DMS153 (cell line): ENCODE measurements around the gene PGS1.
A peak's percentile ranks its signal among the peaks of the same experiment; 100 is the strongest.

Experiments used
- DNase-seq: peaks from one replicate; lab custom pipeline; 2025; lab: John Stamatoyannopoulos, UW

The PGS1 gene

GRCh38 chr17:78346605-78347250, 31.7 kb upstream of the PGS1 start:
- DNase-seq, result no peak

DNA sequence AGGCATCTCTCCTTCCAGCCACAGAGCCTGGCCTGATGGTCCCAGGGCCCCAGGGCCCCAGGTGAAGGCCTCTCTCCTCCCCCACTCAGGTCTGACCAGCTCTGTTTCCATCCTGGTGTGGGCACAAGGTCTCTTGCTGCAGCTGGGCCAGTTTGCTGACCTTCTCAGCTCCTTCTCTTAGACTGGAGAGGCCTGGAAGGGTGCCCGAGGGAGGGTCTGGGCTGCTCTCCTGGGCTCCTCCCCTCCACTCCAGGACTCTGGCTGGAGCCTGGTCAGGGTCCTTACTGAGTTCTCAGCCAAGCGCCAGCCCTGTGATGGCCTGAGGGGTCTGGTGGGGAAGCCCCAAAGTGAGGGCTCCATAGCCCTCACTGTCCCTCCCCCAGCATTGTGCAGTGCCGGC, 31.0 kb upstream of the PGS1 start:
- no peak for DNase-seq

- DNase-seq, result no peak
These were observed 30.2 kb upstream of the PGS1 start for GRCh38 chr17:78348055-78348770.

- no peak for DNase-seq
These were observed 28.4 kb upstream of the PGS1 start for GRCh38 chr17:78349891-78350642.

- no peak for DNase-seq
These were observed 26.9 kb upstream of the PGS1 start for GRCh38 chr17:78351449-78352006.

GRCh38 chr17:78353834-78354233, 24.6 kb upstream of the PGS1 start:
- DNase-seq, result no peak

DNA sequence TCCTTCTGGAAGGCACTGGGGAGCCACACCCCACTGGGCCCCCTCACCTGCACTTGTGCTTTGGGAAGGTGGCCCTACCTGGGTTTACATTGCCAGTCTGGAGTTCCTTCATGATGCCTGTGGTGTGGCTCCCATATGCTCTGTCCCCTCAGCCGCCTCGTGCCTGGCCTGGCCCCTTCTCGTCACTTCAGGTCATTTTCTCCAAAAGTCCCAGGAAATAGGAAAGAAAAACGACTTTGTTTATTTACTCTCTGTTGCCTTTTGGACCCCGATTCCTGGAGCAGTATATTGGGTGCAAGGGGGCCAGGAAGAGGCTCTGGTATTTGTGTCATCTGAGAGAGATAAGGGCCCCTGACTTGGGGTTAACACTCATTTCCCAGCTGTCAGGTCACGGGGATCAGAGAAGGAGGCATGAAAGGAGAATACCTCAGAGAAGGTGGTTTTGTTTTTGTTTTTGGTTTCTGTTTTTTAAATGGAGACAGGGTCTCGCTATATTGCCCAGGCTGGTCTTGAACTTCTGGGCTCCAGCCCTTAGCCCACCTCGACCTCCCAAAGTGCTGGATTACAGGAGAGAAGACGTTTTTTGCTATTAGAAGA, 23.3 kb upstream of the PGS1 start:
- no peak for DNase-seq

GRCh38 chr17:78355701-78356100, 22.7 kb upstream of the PGS1 start:
- no peak for DNase-seq

- no peak for DNase-seq
These were observed 22.2 kb upstream of the PGS1 start for GRCh38 chr17:78356101-78356713.

- no peak for DNase-seq
These were observed 21.3 kb upstream of the PGS1 start for GRCh38 chr17:78357177-78357586.

DNA sequence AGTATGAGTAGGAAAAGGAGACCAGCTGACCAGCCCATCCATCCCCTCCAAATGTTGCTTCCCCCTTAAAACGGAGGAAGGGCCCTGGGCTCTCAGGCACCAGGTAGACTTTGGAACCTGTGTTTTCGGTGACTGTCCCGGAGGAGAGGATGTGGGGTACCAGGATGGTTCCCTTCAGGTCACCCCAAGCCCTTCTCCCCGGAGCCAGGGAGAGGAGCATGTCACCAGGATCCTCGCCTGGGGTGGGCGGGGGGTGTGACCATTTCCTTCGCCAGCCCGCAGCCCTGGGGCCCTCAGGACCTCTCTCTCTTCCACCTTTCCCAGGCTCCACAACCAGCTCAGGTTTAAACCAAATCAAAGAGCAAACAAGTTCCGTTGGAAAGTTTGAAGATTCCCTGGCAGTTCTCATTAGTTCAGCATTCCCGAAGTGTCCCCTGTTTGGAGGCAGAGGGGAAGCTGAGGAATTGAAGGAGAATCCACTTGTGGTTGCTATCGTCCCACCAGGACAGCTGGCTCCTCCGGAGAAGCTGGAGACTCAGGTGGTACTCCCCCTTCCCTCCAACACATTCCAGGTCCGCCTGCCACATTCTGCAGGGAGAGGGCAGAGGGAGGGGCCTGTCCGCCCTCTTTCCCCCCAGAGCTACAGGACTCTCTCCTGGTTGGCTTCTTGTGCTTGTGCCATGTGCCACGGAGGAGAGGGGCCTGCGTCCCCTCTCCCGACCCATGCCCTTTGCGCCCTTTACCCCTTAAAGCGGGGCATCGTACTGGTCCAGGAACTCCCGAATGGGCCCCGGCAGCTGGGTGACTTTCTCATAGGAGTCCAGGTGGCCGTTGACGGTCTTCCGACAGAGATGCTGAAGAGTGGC, 20.5 kb upstream of the PGS1 start:
- DNase-seq, result no peak

DNA sequence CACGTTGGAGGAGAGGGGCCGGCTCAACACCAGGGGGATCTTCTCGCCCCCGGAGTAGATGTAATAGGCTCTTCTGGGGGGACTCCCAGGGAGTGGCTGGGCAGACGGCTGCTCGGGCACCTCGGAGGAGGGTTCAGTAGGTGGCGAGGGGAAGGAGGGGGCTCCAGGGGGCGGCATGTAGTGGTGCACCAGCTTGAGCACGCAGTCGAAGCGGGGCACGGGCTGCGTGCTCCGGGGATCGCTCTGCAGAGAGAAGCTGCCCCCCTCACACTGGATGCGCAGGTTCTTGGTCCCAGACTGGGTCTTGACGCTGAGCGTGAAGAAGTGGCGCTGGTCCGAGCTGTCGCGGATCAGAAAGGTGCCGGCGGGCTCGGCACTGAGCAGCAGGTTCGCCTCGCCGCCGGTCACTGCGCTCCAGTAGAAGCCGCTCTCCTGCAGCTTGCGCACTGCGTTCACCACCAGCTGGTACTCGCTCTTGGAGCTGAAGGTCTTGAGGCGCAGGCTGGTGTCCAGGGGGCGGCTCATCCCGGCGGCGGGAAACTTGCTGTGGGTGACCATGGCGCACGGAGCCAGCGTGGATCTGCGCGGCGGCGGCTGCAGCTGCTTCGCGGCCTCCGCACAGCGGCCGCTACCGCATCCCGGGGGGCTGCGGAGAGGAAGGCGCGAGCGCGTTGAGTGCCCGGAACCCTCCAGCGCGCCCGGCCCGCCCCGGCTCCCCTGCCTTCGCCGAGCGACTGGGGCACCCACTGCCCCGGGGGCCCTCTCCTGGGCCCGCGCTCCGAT, 19.7 kb upstream of the PGS1 start:
- DNase-seq, result no peak

GRCh38 chr17:78359321-78359996, 19.0 kb upstream of the PGS1 start:
- no peak for DNase-seq

DNA sequence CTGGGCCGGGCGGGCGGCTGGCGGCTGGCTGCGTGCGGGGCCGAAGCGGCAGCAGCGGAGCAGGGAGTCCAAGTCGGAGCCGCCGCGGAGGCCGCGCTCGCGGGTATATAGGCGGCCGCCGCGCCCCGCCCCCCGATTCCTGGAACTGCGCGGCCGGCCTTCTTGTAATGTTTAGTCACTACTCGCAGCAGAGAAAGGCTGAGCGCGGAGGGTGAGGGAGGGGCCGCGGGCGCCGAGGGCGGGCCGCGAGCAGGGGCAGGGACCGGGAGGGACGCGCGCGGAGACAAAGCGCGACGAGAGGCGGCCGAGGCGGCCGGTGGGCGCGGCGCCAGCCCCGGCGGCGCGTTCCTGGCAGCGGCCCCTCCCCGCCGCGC, 18.5 kb upstream of the PGS1 start, which contains the start of gene SOCS3:
Gene SOCS3 (minus strand): TSS at position 81 of the 374 bp plus-strand sequence. CDS start 982 bp downstream, outside the sequence.
- peak; percentile 92 for DNase-seq

DNA sequence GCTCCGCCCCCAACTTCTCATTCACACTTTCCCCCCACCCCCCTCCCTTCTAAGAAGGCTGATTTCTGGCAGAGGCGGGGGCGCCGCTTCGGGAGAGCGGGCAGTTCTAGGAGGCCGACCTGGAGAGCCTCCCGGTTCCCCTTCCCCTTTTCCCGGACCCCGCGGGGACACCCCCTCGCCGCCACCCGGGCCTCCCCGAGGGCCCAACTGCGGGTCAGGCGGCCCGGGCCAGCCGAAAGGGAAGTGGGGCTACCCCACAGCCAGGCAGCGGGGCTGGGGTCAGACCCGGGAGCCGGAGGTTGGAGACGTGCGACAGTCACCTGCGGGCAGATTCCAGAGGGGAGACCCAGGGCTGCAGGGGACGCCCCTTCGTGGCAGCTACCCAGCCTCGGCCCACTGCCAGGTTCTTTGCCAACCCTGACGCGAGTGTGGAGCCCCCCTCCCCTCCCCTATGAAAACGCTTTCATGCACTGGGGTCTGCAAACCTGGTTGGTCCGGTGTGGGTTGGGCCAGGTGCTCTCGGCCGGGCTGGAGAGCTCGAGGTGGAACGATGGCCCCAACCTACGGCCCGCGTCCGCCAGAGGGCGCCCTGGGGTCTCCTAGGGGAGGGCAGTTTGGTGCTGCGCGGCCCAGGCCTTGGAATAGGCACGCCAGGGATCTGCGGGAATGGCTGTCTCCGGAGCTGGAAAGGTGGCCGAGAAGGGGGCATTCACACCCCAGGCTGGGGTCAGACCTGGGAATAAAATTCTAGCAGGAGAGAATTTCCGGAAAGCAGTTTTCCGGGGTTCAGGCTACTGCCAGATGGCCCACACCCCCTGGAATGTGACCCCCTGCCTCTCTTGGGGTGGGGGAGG, 17.9 kb upstream of the PGS1 start:
- DNase-seq, result peak; percentile 68

- no peak for DNase-seq
These were observed 17.2 kb upstream of the PGS1 start for GRCh38 chr17:78361225-78361701.

- no peak for DNase-seq
These were observed 16.2 kb upstream of the PGS1 start for GRCh38 chr17:78362232-78362631.

DNA sequence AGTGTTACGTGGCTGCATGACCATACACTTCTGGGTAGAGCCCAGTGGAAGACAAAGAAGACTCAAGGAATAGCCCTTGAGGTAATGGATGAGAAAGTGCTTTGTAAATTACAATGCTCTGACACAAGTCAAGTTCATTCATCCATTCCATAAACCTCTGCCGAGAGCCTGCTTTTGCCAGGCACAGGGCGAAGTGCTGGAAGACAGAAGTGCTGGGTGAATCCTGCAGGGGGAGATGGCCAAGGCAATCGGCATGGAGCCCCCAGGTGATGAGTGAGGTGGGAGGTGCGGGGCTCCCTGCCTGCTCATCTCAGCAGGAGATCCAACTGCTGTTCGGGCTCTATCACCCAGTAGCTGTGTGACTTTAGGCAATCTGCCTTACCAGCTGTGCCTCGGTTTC, 15.8 kb upstream of the PGS1 start:
- no peak for DNase-seq
